ENCODE data around the gene PSPH.

DNA sequence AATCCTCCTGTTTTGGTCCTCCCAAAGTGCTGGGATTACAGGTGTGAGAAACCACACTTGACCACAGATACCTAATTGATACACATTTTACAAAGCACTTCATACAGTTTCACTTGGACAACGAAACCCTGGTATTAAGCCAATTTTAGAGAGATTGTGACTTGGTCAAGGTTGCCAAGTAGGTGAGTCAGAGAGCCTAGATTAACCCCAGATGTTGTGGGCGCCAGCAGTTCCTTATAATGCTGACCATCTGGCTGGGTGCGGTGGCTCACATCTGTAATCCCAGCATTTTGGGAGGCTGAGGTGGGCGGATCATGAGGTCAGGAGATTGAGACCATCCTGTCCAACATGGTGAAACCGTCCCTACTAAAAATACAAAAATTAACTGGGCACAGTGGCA is 46.5 kb upstream of the PSPH start:
- peak in 1 of 3 donors; percentile 76 for TF ChIP-seq POLR2AphosphoS5 (IDR thresholded peaks at IDR 0.05)
- TF ChIP-seq, protein P1, sequence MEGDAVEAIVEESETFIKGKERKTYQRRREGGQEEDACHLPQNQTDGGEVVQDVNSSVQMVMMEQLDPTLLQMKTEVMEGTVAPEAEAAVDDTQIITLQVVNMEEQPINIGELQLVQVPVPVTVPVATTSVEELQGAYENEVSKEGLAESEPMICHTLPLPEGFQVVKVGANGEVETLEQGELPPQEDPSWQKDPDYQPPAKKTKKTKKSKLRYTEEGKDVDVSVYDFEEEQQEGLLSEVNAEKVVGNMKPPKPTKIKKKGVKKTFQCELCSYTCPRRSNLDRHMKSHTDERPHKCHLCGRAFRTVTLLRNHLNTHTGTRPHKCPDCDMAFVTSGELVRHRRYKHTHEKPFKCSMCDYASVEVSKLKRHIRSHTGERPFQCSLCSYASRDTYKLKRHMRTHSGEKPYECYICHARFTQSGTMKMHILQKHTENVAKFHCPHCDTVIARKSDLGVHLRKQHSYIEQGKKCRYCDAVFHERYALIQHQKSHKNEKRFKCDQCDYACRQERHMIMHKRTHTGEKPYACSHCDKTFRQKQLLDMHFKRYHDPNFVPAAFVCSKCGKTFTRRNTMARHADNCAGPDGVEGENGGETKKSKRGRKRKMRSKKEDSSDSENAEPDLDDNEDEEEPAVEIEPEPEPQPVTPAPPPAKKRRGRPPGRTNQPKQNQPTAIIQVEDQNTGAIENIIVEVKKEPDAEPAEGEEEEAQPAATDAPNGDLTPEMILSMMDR (IDR thresholded peaks at IDR 0.05): no peak
- no peak for TF ChIP-seq POLR2A (IDR thresholded peaks at IDR 0.05)
